Tibial nerve (tissue), 4 donors: ENCODE results near the gene DOC2A. TPM values are rescaled to one million over a fixed set of nuclear protein-coding genes. Genes with fewer than 3 reads are reported as not detected.

Source experiments
- DNase-seq, 2 donors: peaks; one replicate each; pipeline ENCODE4 v3.0.0-alpha.2; 2019; ENCODE audit warnings: low spot score in 2 of 2
- H3K27ac ChIP-seq, 4 donors: fragments of 200-600 bp; sonication (generic) in 3 of 4; one replicate each; pipeline ENCODE4 v1.5.1; 2017 to 2019; ENCODE audit warnings: mild to moderate bottlenecking in 1 of 4
- H3K27me3 ChIP-seq, 2 donors: fragments of 200-600 bp; sonication (generic) in 1 of 2; one replicate each; pipeline versions ENCODE4 v1.5.1 to v1.6.0; 2017 to 2019
- H3K36me3 ChIP-seq, 3 donors: fragments of 200-600 bp; sonication (generic); one replicate each; pipeline ENCODE4 v1.5.1; 2018 to 2019
- H3K4me1 ChIP-seq, 4 donors: fragments of 200-600 bp; sonication (generic) in 3 of 4; one replicate each; pipeline ENCODE4 v1.5.1; 2017 to 2019
- H3K4me3 ChIP-seq, 4 donors: fragments of 200-600 bp; sonication (generic) in 3 of 4; one replicate each; pipeline ENCODE4 v1.5.1; 2017 to 2019; ENCODE audit warnings: mild to moderate bottlenecking in 1 of 4, moderate library complexity in 1 of 4
- H3K9me3 ChIP-seq, 4 donors: fragments of 200-600 bp; sonication (generic) in 3 of 4; one replicate each; pipeline ENCODE4 v1.5.1; 2017 to 2019
- CTCF ChIP-seq, 5 experiments: fragments of 200-600 bp in 3 of 5; fragments of 450-650 bp in 2 of 5; sonication (generic) in 3 of 5; IDR thresholded peaks; one replicate each; pipeline ENCODE4 v1.5.1; 2016 to 2019; ENCODE audit warnings: antibody characterized with exemption in 5 of 5, mild to moderate bottlenecking in 3 of 5, moderate library complexity in 2 of 5
- EP300 ChIP-seq, 2 donors: sonication (generic); formaldehyde crosslinking; IDR thresholded peaks; one replicate each; pipeline ENCODE4 v1.6.1; 2017; ENCODE audit warnings: antibody characterized with exemption in 2 of 2, mild to moderate bottlenecking in 1 of 2
- POLR2A ChIP-seq, 2 donors: fragments of 450-650 bp; IDR thresholded peaks; one replicate each; pipeline ENCODE4 v1.6.1; 2017; ENCODE audit warnings: antibody characterized with exemption in 2 of 2, mild to moderate bottlenecking in 2 of 2, moderate library complexity in 2 of 2
- WGBS, 2 donors: methylation state at CpG; one replicate each; pipeline ENCODE4 v1.1.5; 2018; 5-methylcytosine and 5-hydroxymethylcytosine counted together
- total RNA-seq, 4 donors: library from RNA; depleted of rRNA; stranded (reverse); fragments of >200 nt; gene quantifications; one replicate each; pipeline ENCODE4 v1.1.0, GENCODE V29; 2016

Gene DOC2A
- total RNA-seq, 4 donors from 2014 or later: 0.44 to 4.2 (median 1.7) TPM

- DNase-seq: no peak
- WGBS, 2 donors: 17% methylated on average over 6 of the region's 6 CpGs
- Histone ChIP-seq H3K9me3 (no peaks in the 10 kb centered on the region), H3K4me1 (peaks cover 0 to 50% (median 21%) of the 10 kb centered on the region in 4 donors), H3K27me3 (no peaks in the 10 kb centered on the region), H3K4me3 (peak overlapping the region in 3 of 4 donors; percentile 70 to 83 (median 73)), H3K27ac (peak overlapping the region in 2 of 4 donors; percentile 87 to 95), H3K36me3 (peaks cover 0 to 45% (median 14%) of the 10 kb centered on the region in 3 donors)
- TF ChIP-seq EP300 (IDR thresholded peaks at IDR 0.05) (no peak), POLR2A (IDR thresholded peaks at IDR 0.05) (no peak)
These were observed 34.9 kb downstream of the DOC2A start for GRCh38 chr16:29975811-29976511.

- H3K9me3 ChIP-seq: no peaks in the 10 kb centered on the region
- H3K27ac ChIP-seq: peak overlapping the region in 3 of 4 donors; percentile 53 to 95 (median 87)
- TF ChIP-seq EP300 (IDR thresholded peaks at IDR 0.05) (no peak), POLR2A (IDR thresholded peaks at IDR 0.05) (no peak), CTCF (IDR thresholded peaks at IDR 0.05) (no peak)
- no peak for DNase-seq
- H3K4me1 ChIP-seq: peaks cover 0 to 50% (median 21%) of the 10 kb centered on the region in 4 donors
- H3K36me3 ChIP-seq: peaks cover 0 to 44% (median 14%) of the 10 kb centered on the region in 3 donors
- peak overlapping the region; percentile 70 to 97 (median 78) for H3K4me3 ChIP-seq
- no peaks in the 10 kb centered on the region for H3K27me3 ChIP-seq
- WGBS, 2 donors: 45 to 47% methylated on average over 5 of the region's 5 CpGs
These were observed 35.7 kb downstream of the DOC2A start for GRCh38 chr16:29975134-29975538.

GRCh38 chr16:29974291-29975133 is 36.3 kb downstream of the DOC2A start:
- no peak for DNase-seq
- Histone ChIP-seq H3K27me3 (no peaks in the 10 kb centered on the region), H3K36me3 (peaks cover 0 to 44% (median 13%) of the 10 kb centered on the region in 3 donors), H3K9me3 (no peaks in the 10 kb centered on the region), H3K4me1 (peaks cover 0 to 50% (median 21%) of the 10 kb centered on the region in 4 donors), H3K4me3 (peak overlapping the region; percentile 70 to 97 (median 78)), H3K27ac (peak overlapping the region; percentile 78 to 95 (median 90))
- 3 to 4% methylated on average over 23 to 24 of the region's 31 CpGs for WGBS, 2 donors
- TF ChIP-seq CTCF (IDR thresholded peaks at IDR 0.05) (no peak), EP300 (IDR thresholded peaks at IDR 0.05) (no peak), POLR2A (IDR thresholded peaks at IDR 0.05) (no peak)

- Histone ChIP-seq H3K27me3 (no peaks in the 10 kb centered on the region), H3K36me3 (peaks cover 0 to 44% (median 8%) of the 10 kb centered on the region in 3 donors), H3K4me3 (peak within 1 kb of the TSS; percentile 70 to 97 (median 78)), H3K27ac (peak within 1 kb of the TSS; percentile 78 to 95 (median 90)), H3K4me1 (peaks cover 0 to 50% (median 21%) of the 10 kb centered on the region in 4 donors), H3K9me3 (no peaks in the 10 kb centered on the region)
- TF ChIP-seq CTCF (IDR thresholded peaks at IDR 0.05) (peak in 2 of 5 experiments; percentile 21 to 34), POLR2A (IDR thresholded peaks at IDR 0.05) (peak; percentile 57 to 87), EP300 (IDR thresholded peaks at IDR 0.05) (peak; percentile 90 to 92)
- 1 to 3% methylated on average over 51 to 64 of the region's 75 CpGs for WGBS, 2 donors
- DNase-seq: peak; percentile 91 to 94
These were observed 37.2 kb downstream of the DOC2A start, which contains the start of gene TAOK2 for GRCh38 chr16:29973384-29974246. TAOK2 (plus strand) TSS chr16:29973868; CDS start chr16:29977773, 3,905 bp downstream.

GRCh38 chr16:29972992-29973383 is 37.8 kb downstream of the DOC2A start:
- no peak for DNase-seq
- 54 to 65% methylated on average over 6 of the region's 6 CpGs for WGBS, 2 donors
- peak overlapping the region in 3 of 4 donors; percentile 71 to 95 (median 87) for H3K27ac ChIP-seq

More at GRCh38 chr16:29972992-29973383, 37.8 kb downstream of the DOC2A start:
- H3K27me3 ChIP-seq: no peaks in the 10 kb centered on the region
- H3K9me3 ChIP-seq: no peaks in the 10 kb centered on the region
- peaks cover 0 to 43% (median 21%) of the 10 kb centered on the region in 4 donors for H3K4me1 ChIP-seq
- H3K36me3 ChIP-seq: peaks cover 0 to 44% (median 5%) of the 10 kb centered on the region in 3 donors
- H3K4me3 ChIP-seq: peak overlapping the region in 2 of 4 donors; percentile 70 to 73
- no peak for TF ChIP-seq CTCF (IDR thresholded peaks at IDR 0.05)
- no peak for TF ChIP-seq POLR2A (IDR thresholded peaks at IDR 0.05)
- no peak for TF ChIP-seq EP300 (IDR thresholded peaks at IDR 0.05)
